ENCODE data around the gene PRICKLE2. TPM values are rescaled to one million over a fixed set of nuclear protein-coding genes. Genes with fewer than 3 reads are reported as not detected.
"Not testable (repeated sequence)": the region's sequence is repeated elsewhere in the genome, so short reads cannot be mapped to it uniquely, and the experiment has no call there.

PRICKLE2 gene
- total RNA-seq, 4 donors from 2014 or later: 3.4 to 29.2 (median 12.6) TPM

GRCh38 chr3:64091501-64091900, 133.8 kb downstream of the PRICKLE2 start:
- Histone ChIP-seq H3K4me3 (no peak overlapping the region), H3K4me1 (peaks cover 0 to 11% (median 0%) of the 10 kb centered on the region in 3 donors), H3K9me3 (no peaks in the 10 kb centered on the region), H3K27me3 (no peaks in the 10 kb centered on the region), H3K36me3 (peaks cover 0 to 9% (median 0%) of the 10 kb centered on the region in 3 donors), H3K27ac (no peak overlapping the region)
- TF ChIP-seq, protein P1, sequence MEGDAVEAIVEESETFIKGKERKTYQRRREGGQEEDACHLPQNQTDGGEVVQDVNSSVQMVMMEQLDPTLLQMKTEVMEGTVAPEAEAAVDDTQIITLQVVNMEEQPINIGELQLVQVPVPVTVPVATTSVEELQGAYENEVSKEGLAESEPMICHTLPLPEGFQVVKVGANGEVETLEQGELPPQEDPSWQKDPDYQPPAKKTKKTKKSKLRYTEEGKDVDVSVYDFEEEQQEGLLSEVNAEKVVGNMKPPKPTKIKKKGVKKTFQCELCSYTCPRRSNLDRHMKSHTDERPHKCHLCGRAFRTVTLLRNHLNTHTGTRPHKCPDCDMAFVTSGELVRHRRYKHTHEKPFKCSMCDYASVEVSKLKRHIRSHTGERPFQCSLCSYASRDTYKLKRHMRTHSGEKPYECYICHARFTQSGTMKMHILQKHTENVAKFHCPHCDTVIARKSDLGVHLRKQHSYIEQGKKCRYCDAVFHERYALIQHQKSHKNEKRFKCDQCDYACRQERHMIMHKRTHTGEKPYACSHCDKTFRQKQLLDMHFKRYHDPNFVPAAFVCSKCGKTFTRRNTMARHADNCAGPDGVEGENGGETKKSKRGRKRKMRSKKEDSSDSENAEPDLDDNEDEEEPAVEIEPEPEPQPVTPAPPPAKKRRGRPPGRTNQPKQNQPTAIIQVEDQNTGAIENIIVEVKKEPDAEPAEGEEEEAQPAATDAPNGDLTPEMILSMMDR (IDR thresholded peaks at IDR 0.05): no peak
- TF ChIP-seq POLR2A (IDR thresholded peaks at IDR 0.05): no peak
- WGBS, 2 donors: 86 to 94% methylated on average over 1 of the region's 1 CpG
- intact Hi-C loops (cut with DNase I): no loop called here
- no peak for DNase-seq

DNA sequence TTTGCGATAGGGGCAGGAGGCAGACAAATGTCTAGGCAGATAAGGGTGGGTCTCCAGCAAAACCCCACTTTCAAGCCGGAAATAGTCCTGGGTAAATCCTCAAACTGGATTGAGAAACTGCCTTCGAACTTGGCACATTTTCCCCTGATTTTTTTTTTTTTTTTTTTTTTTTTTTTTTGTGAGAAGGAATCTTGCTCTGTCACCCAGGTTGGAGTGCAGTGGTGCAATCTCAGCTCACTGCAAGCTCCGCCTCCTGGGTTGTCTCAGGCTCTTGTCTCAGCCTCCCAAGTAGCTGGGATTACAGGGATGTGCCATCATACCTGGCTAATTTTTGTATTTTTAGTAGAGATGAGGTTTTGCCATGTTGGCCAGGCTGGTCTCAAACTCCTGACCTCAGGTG, 135.9 kb downstream of the PRICKLE2 start:
- H3K4me3 ChIP-seq; H3K27me3 ChIP-seq; intact Hi-C loops (cut with DNase I); DNase-seq; H3K36me3 ChIP-seq; H3K9me3 ChIP-seq: not testable (repeated sequence)
- Histone ChIP-seq H3K4me1 (peaks cover 0 to 11% (median 0%) of the 10 kb centered on the region in 3 donors), H3K27ac (peak overlapping the region in 1 of 4 donors; percentile 3)
- 53 to 62% methylated on average over 3 to 4 of the region's 4 CpGs for WGBS, 2 donors

DNA sequence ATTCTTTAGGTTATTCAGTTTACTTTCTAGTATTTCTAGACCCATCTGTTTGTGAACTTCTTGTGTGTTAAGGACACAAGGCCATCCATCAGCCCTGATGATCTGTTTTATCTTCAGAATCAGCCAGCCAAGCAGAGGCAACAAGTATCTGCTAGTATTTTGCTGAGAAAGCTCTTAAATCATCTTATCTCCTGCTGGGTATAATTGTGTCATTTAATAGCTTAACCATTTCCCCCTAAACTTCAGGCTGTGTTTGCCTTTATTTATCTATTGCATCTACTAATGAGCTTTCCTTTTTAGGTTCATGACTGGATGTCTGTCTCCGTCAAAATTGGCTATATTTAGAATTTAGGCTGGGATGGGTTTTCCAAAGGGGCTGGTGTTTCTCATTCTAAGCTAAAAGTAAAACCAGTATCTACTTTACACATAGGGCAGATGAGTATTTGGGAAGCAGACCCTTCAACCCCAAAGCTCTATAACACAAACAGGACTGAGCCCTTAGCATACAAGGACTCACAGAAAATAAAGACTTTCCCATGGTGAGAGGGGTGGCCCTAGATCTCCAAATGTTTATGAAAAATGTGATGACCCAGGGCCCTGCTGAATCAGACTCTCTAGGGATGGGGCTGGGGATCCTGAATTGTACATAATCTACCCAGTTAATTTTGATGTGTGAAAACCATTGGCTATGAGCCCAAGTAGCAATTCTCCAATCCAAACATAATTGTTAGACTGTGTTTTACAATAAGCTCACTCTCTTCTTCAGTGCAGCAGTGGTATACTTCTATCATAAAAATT, 136.7 kb downstream of the PRICKLE2 start:
- H3K27ac ChIP-seq: peak overlapping the region in 1 of 4 donors; percentile 3
- intact Hi-C loops (cut with DNase I): no loop called here
- TF ChIP-seq POLR2A (IDR thresholded peaks at IDR 0.05): no peak
- TF ChIP-seq, protein P1 (IDR thresholded peaks at IDR 0.05): no peak

GRCh38 chr3:64086479-64087252, 138.6 kb downstream of the PRICKLE2 start:
- TF ChIP-seq, protein P1 (IDR thresholded peaks at IDR 0.05): no peak
- no peak for TF ChIP-seq POLR2A (IDR thresholded peaks at IDR 0.05)
- WGBS, 2 donors: 70 to 82% methylated on average over 5 of the region's 5 CpGs
- Histone ChIP-seq H3K9me3 (no peaks in the 10 kb centered on the region), H3K27me3 (no peaks in the 10 kb centered on the region), H3K4me3 (no peak overlapping the region), H3K4me1 (peaks cover 0 to 24% (median 0%) of the 10 kb centered on the region in 3 donors), H3K27ac (no peak overlapping the region), H3K36me3 (no peaks in the 10 kb centered on the region)
- DNase-seq: no peak
- intact Hi-C loops (cut with DNase I): no loop called here

More for the DNA sequence above, 136.7 kb downstream of the PRICKLE2 start:
- Histone ChIP-seq H3K36me3 (no peaks in the 10 kb centered on the region), H3K4me3 (no peak overlapping the region), H3K4me1 (peaks cover 0 to 13% (median 0%) of the 10 kb centered on the region in 3 donors), H3K27me3 (no peaks in the 10 kb centered on the region), H3K9me3 (no peaks in the 10 kb centered on the region)
- DNase-seq: no peak
- 50 to 100% methylated on average over 1 of the region's 1 CpG for WGBS, 2 donors

GRCh38 chr3:64084640-64085039, 140.6 kb downstream of the PRICKLE2 start:
- intact Hi-C loops (cut with DNase I): no loop called here
- no peaks in the 10 kb centered on the region for H3K9me3 ChIP-seq
- H3K4me1 ChIP-seq: peaks cover 0 to 24% (median 0%) of the 10 kb centered on the region in 3 donors
- no peak overlapping the region for H3K27ac ChIP-seq
- no peak overlapping the region for H3K4me3 ChIP-seq
- no peaks in the 10 kb centered on the region for H3K36me3 ChIP-seq
- no peak for TF ChIP-seq POLR2A (IDR thresholded peaks at IDR 0.05)
- TF ChIP-seq, protein P1 (IDR thresholded peaks at IDR 0.05): no peak
- H3K27me3 ChIP-seq: no peaks in the 10 kb centered on the region
- DNase-seq: no peak
- WGBS, 2 donors: 33 to 53% methylated on average over 1 of the region's 1 CpG
